GM10266 (cell line): Measurements from ENCODE around the gene COL6A3.
"Not testable (repeated sequence)": the region's sequence is repeated elsewhere in the genome, so short reads cannot be mapped to it uniquely, and the experiment has no call there.

ENCODE experiments used
- DNase-seq: peaks from one replicate; pipeline ENCODE4 v3.0.0; 2012; ENCODE audit errors: extremely low spot score
- TF ChIP-seq, protein P1 (sequence below): IDR thresholded peaks from 2 replicates; pipeline ENCODE4 v1.5.1; 2012; ENCODE audit warnings: mild to moderate bottlenecking, low read depth; ENCODE audit not compliant: control insufficient read depth, insufficient read depth; ENCODE audit errors: missing control alignments

The COL6A3 gene

DNA sequence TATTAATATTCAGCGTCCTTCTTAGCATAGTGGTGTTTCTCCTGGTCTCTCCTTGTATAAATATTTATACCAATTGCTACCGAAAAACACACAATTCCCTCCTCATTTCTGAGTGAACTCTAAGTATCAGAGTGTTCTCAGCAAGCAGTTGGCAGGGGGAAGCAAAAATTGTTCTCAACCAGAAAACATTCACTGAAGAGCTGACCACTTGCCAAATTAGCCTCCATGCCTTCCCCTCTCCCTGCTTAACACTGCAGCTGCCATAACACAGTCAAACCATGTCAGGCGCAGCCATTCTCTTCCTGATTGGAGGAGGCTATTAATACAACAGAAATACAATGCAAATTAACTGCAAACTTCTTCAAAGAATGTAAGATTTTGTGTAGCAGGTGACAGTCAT, 105.0 kb downstream of the COL6A3 start:
- TF ChIP-seq, protein P1, sequence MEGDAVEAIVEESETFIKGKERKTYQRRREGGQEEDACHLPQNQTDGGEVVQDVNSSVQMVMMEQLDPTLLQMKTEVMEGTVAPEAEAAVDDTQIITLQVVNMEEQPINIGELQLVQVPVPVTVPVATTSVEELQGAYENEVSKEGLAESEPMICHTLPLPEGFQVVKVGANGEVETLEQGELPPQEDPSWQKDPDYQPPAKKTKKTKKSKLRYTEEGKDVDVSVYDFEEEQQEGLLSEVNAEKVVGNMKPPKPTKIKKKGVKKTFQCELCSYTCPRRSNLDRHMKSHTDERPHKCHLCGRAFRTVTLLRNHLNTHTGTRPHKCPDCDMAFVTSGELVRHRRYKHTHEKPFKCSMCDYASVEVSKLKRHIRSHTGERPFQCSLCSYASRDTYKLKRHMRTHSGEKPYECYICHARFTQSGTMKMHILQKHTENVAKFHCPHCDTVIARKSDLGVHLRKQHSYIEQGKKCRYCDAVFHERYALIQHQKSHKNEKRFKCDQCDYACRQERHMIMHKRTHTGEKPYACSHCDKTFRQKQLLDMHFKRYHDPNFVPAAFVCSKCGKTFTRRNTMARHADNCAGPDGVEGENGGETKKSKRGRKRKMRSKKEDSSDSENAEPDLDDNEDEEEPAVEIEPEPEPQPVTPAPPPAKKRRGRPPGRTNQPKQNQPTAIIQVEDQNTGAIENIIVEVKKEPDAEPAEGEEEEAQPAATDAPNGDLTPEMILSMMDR, result no peak
- no peak for DNase-seq

DNA sequence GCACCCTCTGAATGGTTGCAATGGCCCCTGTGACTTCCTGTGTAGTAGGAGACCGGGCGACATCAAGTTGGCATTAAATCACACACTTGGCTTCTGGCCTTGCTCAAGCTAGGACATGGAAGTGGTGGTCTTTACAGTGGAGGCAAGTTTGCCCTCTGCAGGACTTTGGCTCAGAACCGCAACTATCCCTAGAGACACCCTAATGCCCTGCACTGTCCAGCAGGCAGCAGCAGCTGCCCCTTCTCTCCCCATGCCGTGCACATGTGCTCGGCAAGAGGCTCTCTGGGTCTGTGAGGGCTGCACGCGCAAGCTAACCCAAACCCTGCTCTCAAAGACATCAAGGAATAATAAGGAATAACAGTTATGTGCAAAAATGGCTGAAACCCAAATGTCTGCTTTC, 106.5 kb downstream of the COL6A3 start:
- DNase-seq, result no peak
- TF ChIP-seq, protein P1, result no peak

DNA sequence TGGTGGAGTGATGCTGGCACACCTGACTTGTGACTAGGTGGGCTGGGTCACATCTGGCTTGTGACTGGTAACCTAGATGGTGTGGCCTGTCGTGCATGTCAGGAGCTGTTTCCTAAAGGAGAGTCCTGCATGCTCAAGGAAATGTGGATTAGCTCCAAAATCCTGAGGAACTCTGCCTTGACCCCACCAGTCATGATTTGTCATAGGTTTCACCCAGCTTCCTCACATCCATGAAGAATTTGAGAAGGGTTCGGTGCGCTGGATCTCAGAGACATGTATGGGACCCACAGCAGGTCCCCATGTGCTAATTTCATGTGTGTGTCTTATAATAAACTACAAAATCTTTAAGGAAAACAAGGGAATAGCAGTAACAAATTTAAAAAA, 107.2 kb downstream of the COL6A3 start:
- TF ChIP-seq, protein P1, result no peak
- no peak for DNase-seq

DNA sequence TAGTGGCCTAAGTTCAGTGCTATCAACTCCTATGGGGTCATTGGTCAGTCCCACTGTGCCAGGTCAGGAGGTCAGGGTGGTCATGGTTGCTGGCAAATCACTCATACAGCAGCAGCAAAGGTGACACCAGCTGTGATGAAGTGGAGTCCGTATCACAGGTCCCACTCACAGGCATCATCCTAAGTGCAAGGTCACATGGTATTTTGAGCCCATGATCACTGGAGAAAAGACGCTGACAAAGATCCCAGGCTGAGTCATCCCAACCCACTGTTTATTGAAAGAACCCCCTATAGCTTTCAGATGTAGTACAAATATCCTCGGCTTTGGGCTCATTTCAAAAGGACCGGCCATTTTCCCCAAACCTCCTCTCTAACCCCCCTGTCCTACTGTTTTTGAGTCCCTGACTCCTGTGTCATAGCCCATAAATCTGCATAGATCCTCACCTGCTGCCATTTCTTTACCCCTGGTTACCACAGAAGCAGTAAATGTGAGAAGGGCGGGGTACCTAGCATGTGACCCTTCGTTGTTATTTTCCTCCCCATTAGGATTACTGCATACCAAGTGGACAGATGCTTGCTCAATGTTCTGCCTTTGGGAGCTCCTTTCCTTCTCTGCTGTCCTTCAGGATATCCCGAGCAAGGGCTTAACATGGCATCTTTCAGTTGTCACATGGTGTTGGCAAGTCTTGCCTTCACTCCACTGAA, 107.7 kb downstream of the COL6A3 start:
- TF ChIP-seq, protein P1, result no peak
- DNase-seq, result no peak

DNA sequence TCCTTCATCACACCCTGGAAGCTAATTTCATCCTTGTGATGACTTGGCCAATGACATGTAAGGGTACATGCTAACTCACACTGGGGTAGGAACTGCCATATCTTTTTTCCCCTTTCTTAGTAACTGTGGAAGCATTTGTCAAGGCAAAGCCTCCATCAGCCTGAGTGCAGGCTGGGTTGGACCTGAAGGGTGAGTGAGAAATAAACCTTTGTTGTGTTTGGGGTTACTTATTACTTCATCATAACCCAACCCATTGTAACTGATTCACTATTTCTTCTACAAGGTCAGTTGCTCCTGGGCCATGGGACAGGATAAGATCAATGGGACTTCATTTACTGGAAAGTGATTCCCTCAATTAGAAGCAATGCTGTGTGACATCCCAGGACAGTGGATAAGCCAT, 108.4 kb downstream of the COL6A3 start:
- TF ChIP-seq, protein P1, result no peak
- no peak for DNase-seq

DNA sequence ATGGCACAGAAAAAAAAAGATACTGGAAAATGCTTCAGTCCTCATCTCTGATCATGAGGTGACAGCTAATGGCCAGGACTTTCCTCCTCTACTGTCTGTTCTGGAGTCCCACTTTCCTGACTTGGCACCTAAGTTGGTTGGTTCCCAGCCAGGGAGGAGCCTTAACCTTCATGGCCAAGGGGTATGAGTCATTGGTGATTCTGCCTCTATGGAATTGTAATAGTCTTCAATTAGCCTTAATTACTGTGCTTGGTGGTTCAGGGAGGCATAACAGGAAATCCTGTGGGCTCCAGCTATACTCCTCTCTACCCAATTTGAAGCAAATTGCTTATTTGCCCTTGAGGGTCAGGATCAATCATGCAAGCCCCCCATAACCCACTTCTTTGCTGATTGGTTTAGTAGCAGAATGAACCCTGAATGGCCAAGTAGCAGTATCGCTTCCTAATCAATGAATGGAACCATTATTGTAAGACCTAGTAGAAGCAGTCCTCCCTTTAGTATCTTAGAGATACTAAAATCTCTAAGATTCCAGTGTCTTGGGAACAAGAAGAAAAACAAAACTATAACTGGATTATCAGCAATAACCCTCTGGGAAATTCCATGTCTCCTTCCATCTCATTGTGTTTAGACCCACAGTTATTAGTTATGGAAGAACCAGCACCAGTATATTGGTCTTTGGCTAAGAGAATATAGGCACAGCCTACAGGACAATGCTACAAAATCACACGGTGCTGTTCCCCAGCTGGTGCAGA, 109.0 kb downstream of the COL6A3 start:
- no peak for DNase-seq
- TF ChIP-seq, protein P1, result no peak

DNA sequence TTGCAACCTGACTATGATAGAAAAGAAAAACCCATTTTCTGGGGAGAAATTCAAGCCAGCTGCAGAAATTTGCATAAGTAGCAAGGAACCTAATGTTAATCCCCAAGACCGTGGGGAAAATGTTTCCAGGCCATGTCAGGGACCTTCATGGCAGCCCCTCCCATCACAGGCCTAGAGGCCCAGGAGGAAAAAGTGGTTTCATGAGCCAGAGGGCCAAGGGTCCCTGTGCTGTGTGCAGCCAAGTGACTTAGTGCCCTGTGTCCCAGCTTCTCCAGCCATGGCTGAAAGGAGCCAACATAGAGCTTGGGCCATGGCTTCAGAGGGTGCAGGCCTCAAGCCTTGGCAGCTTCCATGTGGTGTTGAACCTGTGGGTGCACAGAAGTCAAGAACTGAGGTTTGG, 110.7 kb downstream of the COL6A3 start:
- DNase-seq, result not testable (repeated sequence)
